ENCODE results near the gene PRXL2C. TPM values are rescaled to one million over a fixed set of nuclear protein-coding genes. Genes with fewer than 3 reads are reported as not detected.
"Not testable (repeated sequence)": the region's sequence is repeated elsewhere in the genome, so short reads cannot be mapped to it uniquely, and the experiment has no call there.

Gene PRXL2C
- total RNA-seq, 1 donor from 2014 or later = 9.5 TPM

DNA sequence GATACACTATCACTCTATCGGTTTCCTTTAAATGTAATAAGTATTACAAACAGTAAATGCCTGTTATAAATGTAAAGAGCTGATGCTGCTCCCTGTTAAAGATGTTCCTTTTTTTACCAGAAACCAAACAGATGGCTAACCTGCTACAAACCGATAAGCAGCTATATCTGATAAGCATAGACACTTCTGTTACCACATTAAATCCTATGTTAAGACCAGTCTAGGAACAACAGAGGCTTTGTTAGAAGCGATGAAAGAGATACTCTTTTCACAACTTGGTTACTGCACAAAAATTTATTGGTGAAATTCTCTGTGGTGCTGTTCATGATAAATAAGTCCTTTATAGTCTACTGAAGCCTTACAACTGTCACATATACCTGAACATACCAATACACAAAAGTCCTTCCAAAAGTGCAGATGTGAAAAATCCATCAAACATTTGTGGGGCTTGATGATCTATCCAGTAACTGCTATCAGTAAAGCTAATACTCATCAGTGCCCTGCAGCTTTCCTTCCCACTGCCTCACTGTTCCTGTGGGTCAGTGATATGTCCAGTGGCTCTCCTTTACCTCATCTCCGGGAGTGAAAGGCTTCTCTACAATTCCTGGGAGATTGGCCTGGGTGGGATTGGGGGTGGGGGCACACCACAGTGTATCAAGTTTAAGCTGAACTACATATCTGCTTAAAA is 25.8 kb upstream of the PRXL2C start:
- H3K36me3 ChIP-seq (ENCODE audit: control insufficient read depth, insufficient read depth, low read length) = no peaks in the 10 kb centered on the region
- DNase-seq (ENCODE audit: low read depth) (no peak), FAIRE-seq (peak; percentile 18)
- H3K4me3 ChIP-seq (ENCODE audit: low read depth, low read length) = no peak overlapping the region
- no peaks in the 10 kb centered on the region for H3K27me3 ChIP-seq (ENCODE audit: control insufficient read depth, insufficient read depth, low read length)
- TF ChIP-seq, protein P1, sequence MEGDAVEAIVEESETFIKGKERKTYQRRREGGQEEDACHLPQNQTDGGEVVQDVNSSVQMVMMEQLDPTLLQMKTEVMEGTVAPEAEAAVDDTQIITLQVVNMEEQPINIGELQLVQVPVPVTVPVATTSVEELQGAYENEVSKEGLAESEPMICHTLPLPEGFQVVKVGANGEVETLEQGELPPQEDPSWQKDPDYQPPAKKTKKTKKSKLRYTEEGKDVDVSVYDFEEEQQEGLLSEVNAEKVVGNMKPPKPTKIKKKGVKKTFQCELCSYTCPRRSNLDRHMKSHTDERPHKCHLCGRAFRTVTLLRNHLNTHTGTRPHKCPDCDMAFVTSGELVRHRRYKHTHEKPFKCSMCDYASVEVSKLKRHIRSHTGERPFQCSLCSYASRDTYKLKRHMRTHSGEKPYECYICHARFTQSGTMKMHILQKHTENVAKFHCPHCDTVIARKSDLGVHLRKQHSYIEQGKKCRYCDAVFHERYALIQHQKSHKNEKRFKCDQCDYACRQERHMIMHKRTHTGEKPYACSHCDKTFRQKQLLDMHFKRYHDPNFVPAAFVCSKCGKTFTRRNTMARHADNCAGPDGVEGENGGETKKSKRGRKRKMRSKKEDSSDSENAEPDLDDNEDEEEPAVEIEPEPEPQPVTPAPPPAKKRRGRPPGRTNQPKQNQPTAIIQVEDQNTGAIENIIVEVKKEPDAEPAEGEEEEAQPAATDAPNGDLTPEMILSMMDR (IDR thresholded peaks at IDR 0.05; ENCODE audit: insufficient read depth, low read length, severe bottlenecking) = no peak

DNA sequence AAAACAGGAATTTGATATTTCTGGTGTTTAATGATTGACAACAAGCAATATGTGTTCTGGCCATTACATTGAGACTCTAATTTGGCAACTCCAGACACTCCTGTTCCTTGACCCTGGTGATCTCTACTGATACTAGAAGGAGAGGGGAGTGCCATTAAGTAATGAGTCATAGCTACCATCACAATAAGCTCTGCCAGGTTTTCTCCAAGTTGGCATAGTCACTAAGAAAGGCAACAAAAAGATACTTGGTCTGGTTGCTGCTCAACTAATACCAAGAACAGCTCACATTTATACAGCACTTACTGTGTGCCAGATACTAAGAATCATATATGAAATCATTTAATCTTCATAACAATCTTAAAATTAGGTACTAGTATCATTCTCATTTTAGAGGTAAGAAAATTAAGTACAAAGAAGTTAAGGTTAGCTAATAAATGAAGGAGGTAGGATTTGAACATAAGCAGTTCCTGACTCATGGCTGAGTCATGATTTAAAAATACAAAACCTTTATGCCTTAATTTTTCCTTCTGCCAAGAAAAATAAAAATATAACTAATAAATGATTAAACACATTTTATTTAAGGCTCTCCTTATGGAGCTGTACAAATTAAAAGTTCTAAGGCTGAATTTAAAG is 19.9 kb upstream of the PRXL2C start:
- Histone ChIP-seq H3K36me3 (ENCODE audit: control insufficient read depth, insufficient read depth, low read length) (no peaks in the 10 kb centered on the region), H3K27me3 (ENCODE audit: control insufficient read depth, insufficient read depth, low read length) (no peaks in the 10 kb centered on the region), H3K4me3 (ENCODE audit: low read depth, low read length) (no peak overlapping the region)
- FAIRE-seq (no peak), DNase-seq (ENCODE audit: low read depth) (peak; percentile 89)
- TF ChIP-seq, protein P1 (IDR thresholded peaks at IDR 0.05; ENCODE audit: insufficient read depth, low read length, severe bottlenecking) = no peak

DNA sequence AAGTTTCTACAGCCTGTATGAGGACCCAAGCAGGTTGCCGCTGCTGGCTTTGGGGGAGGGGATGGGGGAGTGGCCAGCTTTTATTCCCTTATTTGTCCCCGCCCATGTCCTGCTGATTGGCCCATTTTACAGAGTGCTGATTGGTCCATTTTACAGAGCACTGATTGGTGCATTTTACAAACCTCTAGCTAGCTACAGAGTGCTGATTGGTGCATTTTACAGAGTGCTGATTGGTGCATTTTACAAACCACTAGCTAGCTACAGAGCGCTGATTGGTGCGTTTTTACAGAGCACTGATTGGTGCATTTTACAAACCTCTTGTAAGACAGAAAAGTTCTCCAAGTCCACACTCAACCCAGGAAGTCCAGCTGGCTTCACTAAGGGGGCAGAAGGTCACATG is 18.7 kb upstream of the PRXL2C start:
- not testable (repeated sequence) for H3K27me3 ChIP-seq (ENCODE audit: control insufficient read depth, insufficient read depth, low read length); DNase-seq (ENCODE audit: low read depth); H3K4me3 ChIP-seq (ENCODE audit: low read depth, low read length); H3K36me3 ChIP-seq (ENCODE audit: control insufficient read depth, insufficient read depth, low read length); FAIRE-seq

DNA sequence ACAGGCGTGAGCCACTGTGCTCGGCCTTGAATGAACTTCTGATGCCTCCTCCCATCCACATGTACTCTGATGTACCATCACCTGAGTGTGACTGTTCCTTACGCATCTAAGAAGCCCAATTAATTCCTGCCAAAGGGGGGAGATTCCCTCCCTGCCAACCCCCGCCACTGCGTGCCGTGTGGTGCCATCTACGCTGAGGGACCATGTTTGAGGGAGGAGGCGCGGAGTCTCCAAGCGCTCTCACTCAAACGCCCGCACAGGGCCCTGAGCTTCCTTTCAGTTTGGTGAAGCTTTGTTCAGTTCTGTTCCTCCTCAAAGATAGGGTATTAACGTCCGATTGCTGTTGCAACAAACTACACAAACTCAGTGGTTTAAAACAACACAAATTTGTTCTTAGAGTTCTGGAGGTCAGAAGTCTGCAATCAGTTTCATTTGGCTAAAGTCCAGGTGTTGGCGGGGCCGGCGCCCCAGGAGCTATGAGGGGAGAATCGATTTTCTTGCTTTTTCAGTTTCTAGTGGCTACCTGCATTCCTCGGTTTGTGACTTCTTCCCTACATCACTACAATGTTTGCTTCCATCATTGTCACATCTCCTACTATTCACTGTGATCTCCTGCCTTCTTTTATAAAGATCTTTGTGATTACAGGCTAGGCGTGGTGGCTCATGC is 13.9 kb upstream of the PRXL2C start:
- TF ChIP-seq, protein P1 (IDR thresholded peaks at IDR 0.05; ENCODE audit: insufficient read depth, low read length, severe bottlenecking) = no peak
- Histone ChIP-seq H3K4me3 (ENCODE audit: low read depth, low read length) (no peak overlapping the region), H3K36me3 (ENCODE audit: control insufficient read depth, insufficient read depth, low read length) (no peaks in the 10 kb centered on the region), H3K27me3 (ENCODE audit: control insufficient read depth, insufficient read depth, low read length) (no peaks in the 10 kb centered on the region)
- no peak for FAIRE-seq
- no peak for DNase-seq (ENCODE audit: low read depth)

DNA sequence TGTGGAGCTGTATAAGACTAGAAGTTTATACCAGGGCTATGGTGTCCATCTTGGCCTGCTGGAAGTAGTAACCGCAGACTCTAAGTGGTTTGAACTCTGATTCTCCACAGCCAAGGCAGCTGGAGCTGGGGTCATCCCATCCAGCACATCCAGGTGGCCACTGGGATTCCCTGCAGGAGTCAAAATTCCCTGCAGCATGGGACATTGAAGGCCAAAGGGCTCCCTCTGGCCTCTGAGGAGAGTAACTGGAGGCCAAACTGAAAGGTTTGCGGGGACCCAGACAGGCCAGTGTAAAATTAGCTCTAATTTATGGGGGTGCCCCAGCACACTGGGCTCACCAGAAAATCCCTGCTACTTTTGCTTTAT is 12.2 kb upstream of the PRXL2C start:
- DNase-seq (ENCODE audit: low read depth) = no peak
- FAIRE-seq = no peak
- Histone ChIP-seq H3K4me3 (ENCODE audit: low read depth, low read length) (no peak overlapping the region), H3K27me3 (ENCODE audit: control insufficient read depth, insufficient read depth, low read length) (no peaks in the 10 kb centered on the region), H3K36me3 (ENCODE audit: control insufficient read depth, insufficient read depth, low read length) (no peaks in the 10 kb centered on the region)
- TF ChIP-seq, protein P1 (IDR thresholded peaks at IDR 0.05; ENCODE audit: insufficient read depth, low read length, severe bottlenecking) = no peak

DNA sequence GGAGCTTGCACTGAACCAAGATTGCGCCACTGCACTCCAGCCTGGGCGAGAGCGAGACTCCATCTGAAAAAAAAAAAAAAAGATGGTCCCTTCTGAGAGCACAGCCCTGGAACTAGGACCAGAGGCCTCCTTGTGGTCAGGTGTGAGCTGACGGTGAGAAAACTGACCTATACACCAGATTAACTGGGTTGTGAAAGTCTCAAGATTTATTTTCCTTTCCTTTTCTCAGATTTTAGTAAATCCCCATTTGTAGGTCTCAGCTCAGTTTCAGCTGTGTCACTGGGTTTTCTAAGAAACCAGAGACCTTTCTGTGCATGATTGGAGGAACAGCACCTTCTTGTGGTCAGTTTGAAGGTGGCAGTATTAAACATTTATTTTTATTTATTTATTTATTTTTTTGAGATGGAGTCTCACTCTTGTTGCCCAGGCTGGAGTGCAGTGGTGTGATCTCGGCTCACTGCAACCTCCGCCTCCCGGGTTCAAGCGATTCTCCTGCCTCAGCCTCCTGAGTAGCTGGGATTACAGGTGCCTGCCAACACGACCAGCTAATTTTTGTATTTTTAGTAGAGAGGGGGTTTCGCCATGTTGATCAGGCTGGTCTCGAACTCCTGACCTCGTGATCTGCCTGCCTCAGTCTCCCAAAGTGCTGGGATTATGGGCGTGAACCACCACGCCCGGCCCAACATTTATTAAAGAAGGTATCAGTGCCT is 11.7 kb upstream of the PRXL2C start:
- not testable (repeated sequence) for H3K36me3 ChIP-seq (ENCODE audit: control insufficient read depth, insufficient read depth, low read length); FAIRE-seq; H3K4me3 ChIP-seq (ENCODE audit: low read depth, low read length); H3K27me3 ChIP-seq (ENCODE audit: control insufficient read depth, insufficient read depth, low read length)
- DNase-seq (ENCODE audit: low read depth) = peak; percentile 59
- TF ChIP-seq, protein P1 (IDR thresholded peaks at IDR 0.05; ENCODE audit: insufficient read depth, low read length, severe bottlenecking) = peak; percentile 49

Measured in bronchial epithelial cell (primary cell).